A549 (cell line): ENCODE data around the gene DCUN1D2. TPM values are rescaled to one million over a fixed set of nuclear protein-coding genes. Genes with fewer than 3 reads are reported as not detected.

Experiments
- ATAC-seq, 2 experiments: fragments of 200-7000 bp in 1 of 2; fragments of >200 bp in 1 of 2; cut with Nextera tagmentation in 1 of 2; cut with Tn5 transposase in 1 of 2; 3 replicates each; pipeline versions ENCODE4 v1.8.0 to v1.9.1; 2018 to 2020; ENCODE audit warnings: mild to moderate bottlenecking in 1 of 2, moderate library complexity in 1 of 2
- CTCF ChIA-PET: fragments of 300-600 bp; sonication (Branson Sonifier 250); formaldehyde crosslinking; extraction: SDS; loops from one replicate; lab custom pipeline; 2021; ENCODE audit warnings: antibody characterized with exemption, inconsistent platforms; lab: Yijun Ruan, JAX
- POLR2A ChIA-PET: fragments of 350-600 bp; formaldehyde crosslinking; extraction: SDS; loops from one replicate; lab custom pipeline; 2021; ENCODE audit warnings: antibody characterized with exemption, inconsistent platforms; lab: Yijun Ruan, JAX
- DNase-seq, 2 experiments: peaks; one replicate each; pipeline versions ENCODE4 v3.0.0 to v3.0.0-alpha.2; 2011 to 2016; ENCODE audit warnings: low read depth in 1 of 2, low spot score in 1 of 2
- FAIRE-seq: peaks from 2 replicates; lab custom pipeline; 2011; peaks lifted over from hg19 to GRCh38; lab: Jason Lieb, UNC
- H3K27ac ChIP-seq, 2 experiments: fragments of >200 bp; sonication (Bioruptor Twin); formaldehyde crosslinking; 3 replicates each; pipeline ENCODE4 v1.5.1; 2016 to 2017
- H3K4me1 ChIP-seq: fragments of >200 bp; sonication (Bioruptor Twin); formaldehyde crosslinking; 3 replicates; pipeline ENCODE4 v1.6.1; 2016
- H3K4me2 ChIP-seq: fragments of >200 bp; sonication (Bioruptor Twin); formaldehyde crosslinking; 3 replicates; pipeline ENCODE4 v1.6.1; 2016
- H3K4me3 ChIP-seq: fragments of >200 bp; sonication (Bioruptor Twin); formaldehyde crosslinking; 3 replicates; pipeline ENCODE4 v1.5.1; 2016
- H3K9me3 ChIP-seq: fragments of >200 bp; sonication (Bioruptor Twin); formaldehyde crosslinking; 3 replicates; pipeline ENCODE4 v1.6.1; 2016
- CBX8 ChIP-seq: fragments of 200-600 bp; sonication (generic); IDR thresholded peaks from 2 replicates; pipeline ENCODE4 v1.6.1; 2016
- EHF ChIP-seq: fragments of 250-450 bp; sonication (Bioruptor Pico); IDR thresholded peaks from 2 replicates; pipeline ENCODE4 v1.5.0; 2020; ENCODE audit warnings: mild to moderate bottlenecking
- EHMT2 ChIP-seq: fragments of 200-600 bp; sonication (generic); IDR thresholded peaks from 2 replicates; pipeline ENCODE4 v1.6.1; 2016; ENCODE audit warnings: antibody characterized with exemption, low read depth, mild to moderate bottlenecking, moderate library complexity
- FOSB ChIP-seq: fragments of 250-450 bp; sonication (Bioruptor Pico); IDR thresholded peaks from 2 replicates; pipeline ENCODE4 v1.5.0; 2020; ENCODE audit warnings: mild to moderate bottlenecking, moderate library complexity
- FOXS1 ChIP-seq: fragments of 250-450 bp; sonication (Bioruptor Pico); IDR thresholded peaks from 2 replicates; pipeline ENCODE4 v1.5.0; 2020; ENCODE audit warnings: mild to moderate bottlenecking, moderate library complexity
- GATA3 ChIP-seq: IDR thresholded peaks from 2 replicates; pipeline ENCODE4 v1.6.1; 2012; ENCODE audit warnings: borderline replicate concordance
- HOXA7 ChIP-seq: fragments of 250-450 bp; sonication (Bioruptor Pico); IDR thresholded peaks from 2 replicates; pipeline ENCODE4 v1.5.0; 2020; ENCODE audit warnings: mild to moderate bottlenecking, moderate library complexity
- KDM1A ChIP-seq: fragments of 200-600 bp; sonication (generic); IDR thresholded peaks from 2 replicates; pipeline ENCODE4 v1.6.1; 2016; ENCODE audit warnings: low read depth, mild to moderate bottlenecking
- MAFK ChIP-seq: fragments of 450-650 bp; IDR thresholded peaks from 2 replicates; pipeline ENCODE4 v1.6.1; 2014; ENCODE audit not compliant: partially characterized antibody
- RFX5 ChIP-seq: fragments of 450-650 bp; IDR thresholded peaks from 2 replicates; pipeline ENCODE4 v1.7.1; 2014; ENCODE audit warnings: antibody characterized with exemption, mild to moderate bottlenecking, moderate library complexity
- RNF2 ChIP-seq: fragments of 200-600 bp; sonication (generic); IDR thresholded peaks from 2 replicates; pipeline ENCODE4 v1.6.1; 2016; ENCODE audit warnings: low read depth, mild to moderate bottlenecking, antibody characterized with exemption, moderate library complexity, borderline replicate concordance
- SMC3 ChIP-seq: fragments of >200 bp; sonication (Bioruptor Twin); formaldehyde crosslinking; IDR thresholded peaks from 3 replicates; pipeline ENCODE4 v1.6.1; 2018; ENCODE audit warnings: inconsistent platforms
- TFCP2L1 ChIP-seq: fragments of 250-450 bp; sonication (Bioruptor Pico); IDR thresholded peaks from 2 replicates; pipeline ENCODE4 v1.5.0; 2021; ENCODE audit warnings: mild to moderate bottlenecking
- TP53 ChIP-seq: fragments of 250-450 bp; sonication (Bioruptor Pico); IDR thresholded peaks from 2 replicates; pipeline ENCODE4 v1.5.0; 2021; ENCODE audit warnings: mild to moderate bottlenecking, moderate library complexity
- ZNF302 ChIP-seq: fragments of 250-450 bp; sonication (Bioruptor Pico); IDR thresholded peaks from 2 replicates; pipeline ENCODE4 v1.9.0; 2021; ENCODE audit warnings: inconsistent platforms, mild to moderate bottlenecking, moderate library complexity
- ZSCAN20 ChIP-seq: fragments of 250-450 bp; sonication (Bioruptor Pico); IDR thresholded peaks from 2 replicates; pipeline ENCODE4 v1.8.0; 2022; ENCODE audit warnings: mild to moderate bottlenecking, moderate library complexity
- WGBS: methylation state at CpG from one replicate; pipeline ENCODE4 v1.1.6; 2017; ENCODE audit errors: missing lambda C conversion rate; 5-methylcytosine and 5-hydroxymethylcytosine counted together
- polyA plus RNA-seq, 4 experiments: library from polyadenylated mRNA; depleted of rRNA in 3 of 4; stranded (reverse); fragments of >200 nt; fragmentation: RNase III in 1 of 4; extraction: RNeasy Plus Mini Kit Qiagen cat#74134 plus additional on column Dnase treatment in 1 of 4; gene quantifications; 2 replicates in 3 of 4; 3 replicates in 1 of 4; pipeline ENCODE4 v1.2.3, GENCODE V29; 2011 to 2017
- TF ChIP-seq, protein P1 (sequence below): fragments of >200 bp; sonication (Bioruptor Twin); formaldehyde crosslinking; IDR thresholded peaks from 3 replicates; pipeline ENCODE4 v1.5.1; 2016
- TF ChIP-seq, protein P2 (sequence below): fragments of >200 bp; sonication (Bioruptor Twin); formaldehyde crosslinking; IDR thresholded peaks from 2 replicates; pipeline ENCODE4 v1.6.1; 2016
- TF ChIP-seq, protein P3 (sequence below): fragments of 450-650 bp; IDR thresholded peaks from 2 replicates; pipeline ENCODE4 v1.6.1; 2014; ENCODE audit warnings: antibody characterized with exemption
- TF ChIP-seq, protein P4 (sequence below): fragments of 250-450 bp; sonication (Bioruptor Pico); IDR thresholded peaks from 2 replicates; pipeline ENCODE4 v1.5.0; 2021; ENCODE audit warnings: mild to moderate bottlenecking, moderate library complexity, borderline replicate concordance
- TF ChIP-seq, protein P5 (sequence below): fragments of 200-600 bp; sonication (generic); IDR thresholded peaks from 2 replicates; pipeline ENCODE4 v1.6.1; 2016; ENCODE audit warnings: antibody characterized with exemption, mild to moderate bottlenecking, moderate library complexity
- TF ChIP-seq, protein P6 (sequence below): IDR thresholded peaks from 2 replicates; pipeline ENCODE4 v1.6.1; 2012

The DCUN1D2 gene
- polyA plus RNA-seq, 2 of the 4 experiments (the other 2 are of a cell fraction) = 8.4 to 8.6 TPM

DNA sequence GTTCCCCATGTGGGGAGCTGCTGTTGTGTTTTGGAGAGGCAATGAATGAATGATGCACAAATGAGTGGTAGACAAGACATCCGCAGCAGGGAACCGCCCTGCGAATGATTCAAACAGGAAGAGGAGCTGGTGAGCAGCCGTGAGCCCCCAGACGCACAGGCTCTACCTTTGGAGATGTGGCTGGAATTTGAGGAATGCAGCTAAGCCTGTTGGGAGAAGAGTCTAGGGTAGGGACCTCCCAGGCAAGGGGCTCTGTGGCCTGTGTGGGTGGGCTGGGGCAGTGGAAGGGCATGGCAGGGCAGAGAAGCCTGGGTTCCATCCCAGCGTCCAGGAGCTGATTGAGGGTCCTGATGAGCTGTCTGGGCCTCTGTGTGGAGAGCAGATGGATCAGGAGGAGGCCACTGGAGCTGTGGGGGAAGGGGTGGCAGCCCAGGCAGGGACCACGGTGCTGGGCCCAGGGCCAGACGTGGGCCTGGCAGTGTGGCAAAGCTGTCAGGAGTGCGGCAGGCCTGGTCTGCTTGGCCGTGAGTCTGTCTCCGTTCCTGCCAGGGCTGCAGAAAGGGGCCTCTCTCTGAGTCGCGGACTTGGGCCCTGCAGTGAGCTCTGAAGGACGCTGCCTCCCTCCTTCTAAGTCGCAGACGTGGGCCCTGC lies 41.8 kb upstream of the DCUN1D2 start:
- WGBS = 91% methylated on average over 10 of the region's 16 CpGs

DNA sequence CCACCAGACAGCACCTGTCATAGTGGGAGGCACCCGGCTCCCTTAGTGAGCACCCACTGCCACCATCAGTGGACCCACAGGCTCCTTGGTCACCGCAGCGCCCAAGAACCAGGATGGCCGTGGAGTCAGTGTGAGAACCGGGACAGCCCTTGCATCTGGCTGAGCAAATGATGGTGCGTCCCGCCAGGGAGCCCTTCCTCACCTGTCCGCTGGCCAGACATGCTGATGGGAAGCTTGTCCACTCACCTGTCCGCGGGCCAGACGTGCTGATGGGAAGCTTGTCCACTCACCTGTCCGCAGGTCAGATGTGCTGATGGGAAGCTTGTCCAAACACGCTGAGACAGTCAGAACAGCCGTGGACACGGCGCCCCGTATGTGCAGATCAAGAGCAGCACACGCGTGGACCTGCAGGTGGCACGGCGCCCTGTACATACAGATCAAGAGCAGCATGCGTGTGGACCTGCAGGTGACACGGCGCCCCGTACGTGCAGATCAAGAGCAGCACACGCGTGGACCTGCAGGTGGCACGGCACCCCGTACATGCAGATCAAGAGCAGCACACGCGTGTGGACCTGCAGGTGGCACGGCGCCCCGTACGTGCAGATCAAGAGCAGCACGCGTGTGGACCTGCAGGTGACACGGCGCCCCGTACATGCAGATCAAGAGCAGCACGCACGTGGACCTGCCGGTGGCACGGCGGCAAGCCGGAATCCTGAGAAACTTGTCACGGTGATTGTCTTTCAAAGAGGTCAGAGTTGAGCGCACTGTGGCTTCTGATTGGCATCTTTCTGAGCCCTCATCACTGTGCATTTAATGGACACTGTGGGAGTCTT lies 40.7 kb upstream of the DCUN1D2 start:
- no peaks in the 10 kb centered on the region for H3K9me3 ChIP-seq
- ATAC-seq (no peak), DNase-seq (no peak), FAIRE-seq (no peak)
- ChIA-PET CTCF (interaction anchor here (1.9 kb wide), 1 partner anchor 12 kb away, joined by 5 read pairs; no protein-coding TSS in a partner anchor), POLR2A (no interaction called here)
- H3K27ac ChIP-seq = no peak overlapping the region
- no peak overlapping the region for H3K4me3 ChIP-seq
- no peaks in the 10 kb centered on the region for H3K4me1 ChIP-seq
- no peak overlapping the region for H3K4me2 ChIP-seq
- WGBS = 96% methylated on average over 30 of the region's 49 CpGs
- TF ChIP-seq, protein P1, sequence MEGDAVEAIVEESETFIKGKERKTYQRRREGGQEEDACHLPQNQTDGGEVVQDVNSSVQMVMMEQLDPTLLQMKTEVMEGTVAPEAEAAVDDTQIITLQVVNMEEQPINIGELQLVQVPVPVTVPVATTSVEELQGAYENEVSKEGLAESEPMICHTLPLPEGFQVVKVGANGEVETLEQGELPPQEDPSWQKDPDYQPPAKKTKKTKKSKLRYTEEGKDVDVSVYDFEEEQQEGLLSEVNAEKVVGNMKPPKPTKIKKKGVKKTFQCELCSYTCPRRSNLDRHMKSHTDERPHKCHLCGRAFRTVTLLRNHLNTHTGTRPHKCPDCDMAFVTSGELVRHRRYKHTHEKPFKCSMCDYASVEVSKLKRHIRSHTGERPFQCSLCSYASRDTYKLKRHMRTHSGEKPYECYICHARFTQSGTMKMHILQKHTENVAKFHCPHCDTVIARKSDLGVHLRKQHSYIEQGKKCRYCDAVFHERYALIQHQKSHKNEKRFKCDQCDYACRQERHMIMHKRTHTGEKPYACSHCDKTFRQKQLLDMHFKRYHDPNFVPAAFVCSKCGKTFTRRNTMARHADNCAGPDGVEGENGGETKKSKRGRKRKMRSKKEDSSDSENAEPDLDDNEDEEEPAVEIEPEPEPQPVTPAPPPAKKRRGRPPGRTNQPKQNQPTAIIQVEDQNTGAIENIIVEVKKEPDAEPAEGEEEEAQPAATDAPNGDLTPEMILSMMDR = no peak
- TF ChIP-seq, protein P2, sequence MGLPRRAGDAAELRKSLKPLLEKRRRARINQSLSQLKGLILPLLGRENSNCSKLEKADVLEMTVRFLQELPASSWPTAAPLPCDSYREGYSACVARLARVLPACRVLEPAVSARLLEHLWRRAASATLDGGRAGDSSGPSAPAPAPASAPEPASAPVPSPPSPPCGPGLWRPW = no peak
- no peak for TF ChIP-seq EHMT2
- TF ChIP-seq, protein P3, sequence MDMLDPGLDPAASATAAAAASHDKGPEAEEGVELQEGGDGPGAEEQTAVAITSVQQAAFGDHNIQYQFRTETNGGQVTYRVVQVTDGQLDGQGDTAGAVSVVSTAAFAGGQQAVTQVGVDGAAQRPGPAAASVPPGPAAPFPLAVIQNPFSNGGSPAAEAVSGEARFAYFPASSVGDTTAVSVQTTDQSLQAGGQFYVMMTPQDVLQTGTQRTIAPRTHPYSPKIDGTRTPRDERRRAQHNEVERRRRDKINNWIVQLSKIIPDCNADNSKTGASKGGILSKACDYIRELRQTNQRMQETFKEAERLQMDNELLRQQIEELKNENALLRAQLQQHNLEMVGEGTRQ = no peak
- no peak for TF ChIP-seq KDM1A

More for the DNA sequence above, 41.8 kb upstream of the DCUN1D2 start:
- no peak for ATAC-seq
- no peak overlapping the region for H3K4me2 ChIP-seq
- CTCF ChIA-PET = interaction anchor here (0.5 to 1.9 kb wide), 3 partner anchors 10 to 291 kb away, joined by 4 to 5 read pairs (median 5); no protein-coding TSS in a partner anchor
- no peak for DNase-seq
- no peak for FAIRE-seq
- H3K9me3 ChIP-seq = no peaks in the 10 kb centered on the region
- TF ChIP-seq GATA3 = no peak
- TF ChIP-seq, protein P4, sequence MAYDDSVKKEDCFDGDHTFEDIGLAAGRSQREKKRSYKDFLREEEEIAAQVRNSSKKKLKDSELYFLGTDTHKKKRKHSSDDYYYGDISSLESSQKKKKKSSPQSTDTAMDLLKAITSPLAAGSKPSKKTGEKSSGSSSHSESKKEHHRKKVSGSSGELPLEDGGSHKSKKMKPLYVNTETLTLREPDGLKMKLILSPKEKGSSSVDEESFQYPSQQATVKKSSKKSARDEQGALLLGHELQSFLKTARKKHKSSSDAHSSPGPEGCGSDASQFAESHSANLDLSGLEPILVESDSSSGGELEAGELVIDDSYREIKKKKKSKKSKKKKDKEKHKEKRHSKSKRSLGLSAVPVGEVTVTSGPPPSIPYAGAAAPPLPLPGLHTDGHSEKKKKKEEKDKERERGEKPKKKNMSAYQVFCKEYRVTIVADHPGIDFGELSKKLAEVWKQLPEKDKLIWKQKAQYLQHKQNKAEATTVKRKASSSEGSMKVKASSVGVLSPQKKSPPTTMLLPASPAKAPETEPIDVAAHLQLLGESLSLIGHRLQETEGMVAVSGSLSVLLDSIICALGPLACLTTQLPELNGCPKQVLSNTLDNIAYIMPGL (CRISPR knock-in tag) = no peak
- TF ChIP-seq, protein P5, sequence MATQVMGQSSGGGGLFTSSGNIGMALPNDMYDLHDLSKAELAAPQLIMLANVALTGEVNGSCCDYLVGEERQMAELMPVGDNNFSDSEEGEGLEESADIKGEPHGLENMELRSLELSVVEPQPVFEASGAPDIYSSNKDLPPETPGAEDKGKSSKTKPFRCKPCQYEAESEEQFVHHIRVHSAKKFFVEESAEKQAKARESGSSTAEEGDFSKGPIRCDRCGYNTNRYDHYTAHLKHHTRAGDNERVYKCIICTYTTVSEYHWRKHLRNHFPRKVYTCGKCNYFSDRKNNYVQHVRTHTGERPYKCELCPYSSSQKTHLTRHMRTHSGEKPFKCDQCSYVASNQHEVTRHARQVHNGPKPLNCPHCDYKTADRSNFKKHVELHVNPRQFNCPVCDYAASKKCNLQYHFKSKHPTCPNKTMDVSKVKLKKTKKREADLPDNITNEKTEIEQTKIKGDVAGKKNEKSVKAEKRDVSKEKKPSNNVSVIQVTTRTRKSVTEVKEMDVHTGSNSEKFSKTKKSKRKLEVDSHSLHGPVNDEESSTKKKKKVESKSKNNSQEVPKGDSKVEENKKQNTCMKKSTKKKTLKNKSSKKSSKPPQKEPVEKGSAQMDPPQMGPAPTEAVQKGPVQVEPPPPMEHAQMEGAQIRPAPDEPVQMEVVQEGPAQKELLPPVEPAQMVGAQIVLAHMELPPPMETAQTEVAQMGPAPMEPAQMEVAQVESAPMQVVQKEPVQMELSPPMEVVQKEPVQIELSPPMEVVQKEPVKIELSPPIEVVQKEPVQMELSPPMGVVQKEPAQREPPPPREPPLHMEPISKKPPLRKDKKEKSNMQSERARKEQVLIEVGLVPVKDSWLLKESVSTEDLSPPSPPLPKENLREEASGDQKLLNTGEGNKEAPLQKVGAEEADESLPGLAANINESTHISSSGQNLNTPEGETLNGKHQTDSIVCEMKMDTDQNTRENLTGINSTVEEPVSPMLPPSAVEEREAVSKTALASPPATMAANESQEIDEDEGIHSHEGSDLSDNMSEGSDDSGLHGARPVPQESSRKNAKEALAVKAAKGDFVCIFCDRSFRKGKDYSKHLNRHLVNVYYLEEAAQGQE = no peak
- no peak overlapping the region for H3K4me3 ChIP-seq
- no peak overlapping the region for H3K27ac ChIP-seq
- no peaks in the 10 kb centered on the region for H3K4me1 ChIP-seq
- POLR2A ChIA-PET = no interaction called here

DNA sequence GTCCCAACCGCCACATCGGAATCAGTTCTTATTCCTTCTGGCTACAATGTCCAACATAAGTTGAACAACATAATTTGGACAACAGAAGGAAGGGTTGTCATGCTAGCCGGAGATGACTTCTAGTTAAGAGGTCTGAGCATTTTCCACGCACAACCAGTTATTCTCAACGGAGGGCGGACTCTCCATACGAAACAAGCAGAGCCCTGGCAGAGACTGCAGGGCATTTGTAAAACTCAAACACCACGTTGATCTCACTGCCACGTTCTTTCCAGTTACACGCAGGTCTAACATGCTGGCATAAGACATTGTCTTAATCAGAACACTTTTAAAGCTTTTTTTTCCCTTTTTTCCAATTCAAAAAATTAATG lies 38.3 kb upstream of the DCUN1D2 start:
- DNase-seq = no peak
- ATAC-seq = no peak
- FAIRE-seq = no peak
- no peaks in the 10 kb centered on the region for H3K9me3 ChIP-seq
- CTCF ChIA-PET = interaction anchor here (1.0 kb wide), 1 partner anchor 11 kb away, joined by 3 read pairs; no protein-coding TSS in a partner anchor
- no peak overlapping the region for H3K27ac ChIP-seq
- no peaks in the 10 kb centered on the region for H3K4me1 ChIP-seq
- no peak overlapping the region for H3K4me2 ChIP-seq
- 92% methylated on average over 10 of the region's 10 CpGs for WGBS
- POLR2A ChIA-PET = no interaction called here
- H3K4me3 ChIP-seq = no peak overlapping the region
- TF ChIP-seq ZSCAN20 (CRISPR knock-in tag) (no peak), SMC3 (no peak), EHF (CRISPR knock-in tag) (no peak), FOXS1 (CRISPR knock-in tag) (no peak), MAFK (no peak), TP53 (CRISPR knock-in tag) (no peak), CBX8 (no peak), TFCP2L1 (CRISPR knock-in tag) (no peak), HOXA7 (CRISPR knock-in tag) (no peak), GATA3 (no peak), RNF2 (no peak), EHMT2 (no peak), RFX5 (no peak), FOSB (CRISPR knock-in tag) (no peak), ZNF302 (CRISPR knock-in tag) (no peak)
- TF ChIP-seq, protein P6, sequence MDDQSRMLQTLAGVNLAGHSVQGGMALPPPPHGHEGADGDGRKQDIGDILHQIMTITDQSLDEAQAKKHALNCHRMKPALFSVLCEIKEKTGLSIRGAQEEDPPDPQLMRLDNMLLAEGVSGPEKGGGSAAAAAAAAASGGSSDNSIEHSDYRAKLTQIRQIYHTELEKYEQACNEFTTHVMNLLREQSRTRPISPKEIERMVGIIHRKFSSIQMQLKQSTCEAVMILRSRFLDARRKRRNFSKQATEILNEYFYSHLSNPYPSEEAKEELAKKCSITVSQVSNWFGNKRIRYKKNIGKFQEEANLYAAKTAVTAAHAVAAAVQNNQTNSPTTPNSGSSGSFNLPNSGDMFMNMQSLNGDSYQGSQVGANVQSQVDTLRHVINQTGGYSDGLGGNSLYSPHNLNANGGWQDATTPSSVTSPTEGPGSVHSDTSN = no peak
